Neural progenitor cell (in vitro differentiated cells): ENCODE measurements around the gene GDPD5. TPM values are rescaled to one million over a fixed set of nuclear protein-coding genes. Genes with fewer than 3 reads are reported as not detected.

Source experiments
- DNase-seq: peaks from one replicate; pipeline ENCODE4 v3.0.0-alpha.2; 2016; ENCODE audit warnings: low spot score
- H2AFZ ChIP-seq: fragments of 200-600 bp; sonication (generic); replicated peaks from 2 replicates; pipeline ENCODE4 v1.6.1; 2016; ENCODE audit warnings: antibody characterized with exemption
- H3F3A ChIP-seq: fragments of 200-600 bp; sonication (generic); 2 replicates; pipeline ENCODE4 v1.6.1; 2016; ENCODE audit warnings: antibody characterized with exemption, low read depth
- H3K27ac ChIP-seq: fragments of 200-600 bp; sonication (generic); 2 replicates; pipeline ENCODE4 v1.5.1; 2016; ENCODE audit warnings: mild to moderate bottlenecking
- H3K27me3 ChIP-seq: fragments of 200-600 bp; sonication (generic); 2 replicates; pipeline ENCODE4 v1.6.1; 2016; ENCODE audit warnings: mild to moderate bottlenecking, moderate library complexity
- H3K36me3 ChIP-seq: fragments of 200-600 bp; sonication (generic); 2 replicates; pipeline ENCODE4 v1.5.1; 2016
- H3K4me1 ChIP-seq: fragments of 200-600 bp; sonication (generic); 2 replicates; pipeline ENCODE4 v1.6.1; 2016; ENCODE audit warnings: mixed run types
- H3K4me2 ChIP-seq: fragments of 200-600 bp; sonication (generic); 2 replicates; pipeline ENCODE4 v1.6.1; 2016
- H3K4me3 ChIP-seq: fragments of 200-600 bp; sonication (generic); 2 replicates; pipeline ENCODE4 v1.5.1; 2016
- H3K79me2 ChIP-seq: fragments of 200-600 bp; sonication (generic); 2 replicates; pipeline ENCODE4 v1.6.1; 2016; ENCODE audit warnings: low read depth
- H3K9ac ChIP-seq: fragments of 200-600 bp; sonication (generic); 2 replicates; pipeline ENCODE4 v1.6.1; 2016
- H3K9me3 ChIP-seq: fragments of 200-600 bp; sonication (generic); 2 replicates; pipeline ENCODE4 v1.5.1; 2016; ENCODE audit warnings: low read depth
- H4K20me1 ChIP-seq: fragments of 200-600 bp; sonication (generic); 2 replicates; pipeline ENCODE4 v1.6.1; 2016; ENCODE audit warnings: low read depth
- H3K27ac Mint-ChIP-seq: 3 replicates; pipeline ENCODE4 v1.8.0; 2021; ENCODE audit warnings: mixed read lengths
- H3K27me3 Mint-ChIP-seq: 2 replicates; pipeline ENCODE4 v1.8.0; 2022; ENCODE audit warnings: low read depth, mild to moderate bottlenecking, inconsistent platforms, moderate library complexity, mixed read lengths; ENCODE audit not compliant: insufficient read depth
- H3K36me3 Mint-ChIP-seq: 3 replicates; pipeline ENCODE4 v1.8.0; 2021; ENCODE audit warnings: mixed read lengths
- H3K4me1 Mint-ChIP-seq: 3 replicates; pipeline ENCODE4 v1.8.0; 2021; ENCODE audit warnings: mixed read lengths
- H3K4me3 Mint-ChIP-seq: 3 replicates; pipeline ENCODE4 v1.8.0; 2021; ENCODE audit warnings: mild to moderate bottlenecking, moderate library complexity, mixed read lengths
- H3K9me3 Mint-ChIP-seq: 3 replicates; pipeline ENCODE4 v1.8.0; 2020; ENCODE audit warnings: mixed read lengths
- EZH2 ChIP-seq: fragments of 200-600 bp; sonication (generic); IDR thresholded peaks from 2 replicates; pipeline ENCODE4 v1.6.1; 2017; ENCODE audit warnings: antibody characterized with exemption, mild to moderate bottlenecking, moderate library complexity
- EZH2phosphoT487 ChIP-seq: fragments of 200-600 bp; sonication (generic); IDR thresholded peaks from 2 replicates; pipeline ENCODE4 v1.6.1; 2017; ENCODE audit warnings: antibody characterized with exemption
- total RNA-seq: library from RNA; depleted of rRNA; stranded (reverse); fragments of >200 nt; gene quantifications from 2 replicates; pipeline ENCODE4 v1.2.3, GENCODE V29; 2015; ENCODE audit warnings: low replicate concordance
- TF ChIP-seq, protein P1 (sequence below): fragments of 200-600 bp; sonication (generic); IDR thresholded peaks from 2 replicates; pipeline ENCODE4 v1.5.1; 2017; ENCODE audit warnings: antibody characterized with exemption, mild to moderate bottlenecking

Gene GDPD5
- total RNA-seq, 1 donor from 2014 or later, result 11.3 TPM

DNA sequence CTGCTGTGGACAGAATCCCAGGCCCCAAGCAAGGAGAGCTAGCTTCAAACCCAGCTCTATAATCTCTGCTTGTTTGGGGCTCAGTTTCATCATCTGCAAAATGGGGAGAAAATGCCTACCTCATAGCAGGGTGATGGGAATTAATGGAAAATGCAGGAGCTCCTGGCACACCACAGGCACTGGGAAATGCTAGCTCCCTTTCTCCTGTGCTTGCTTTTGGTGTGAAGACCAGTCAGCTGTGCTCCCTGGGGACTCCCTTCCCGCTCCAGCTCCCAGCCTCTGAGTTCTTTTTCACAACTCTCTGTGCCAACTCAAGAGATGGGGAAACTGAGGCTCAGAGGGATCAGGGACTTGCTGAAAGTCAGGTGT is 28.1 kb upstream of the GDPD5 start:
- no peaks in the 10 kb centered on the region for H3K36me3 ChIP-seq
- H3K4me3 Mint-ChIP-seq, result peak overlapping the region; percentile 65
- DNase-seq, result no peak

DNA sequence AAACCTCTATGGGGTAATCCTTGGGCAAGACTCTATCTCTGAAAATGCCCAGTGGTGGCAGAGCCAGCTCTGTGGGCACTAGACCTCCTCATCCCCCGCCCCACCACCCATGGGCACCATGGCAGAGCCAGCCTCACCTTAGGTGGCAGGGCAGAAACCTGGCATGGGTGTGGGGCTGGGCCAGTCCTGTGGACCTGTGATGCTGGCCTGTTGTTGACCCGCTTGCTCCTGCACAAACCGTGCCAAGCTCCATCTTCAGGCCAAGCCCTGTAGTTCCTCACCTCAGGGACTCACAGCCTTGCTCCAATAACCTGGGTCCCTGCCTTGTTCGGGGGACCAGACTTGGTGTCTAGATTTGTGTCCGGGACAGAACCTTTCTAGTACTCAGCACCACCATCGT is 27.4 kb upstream of the GDPD5 start:
- TF ChIP-seq EZH2phosphoT487 (no peak), EZH2 (no peak)
- TF ChIP-seq, protein P1, sequence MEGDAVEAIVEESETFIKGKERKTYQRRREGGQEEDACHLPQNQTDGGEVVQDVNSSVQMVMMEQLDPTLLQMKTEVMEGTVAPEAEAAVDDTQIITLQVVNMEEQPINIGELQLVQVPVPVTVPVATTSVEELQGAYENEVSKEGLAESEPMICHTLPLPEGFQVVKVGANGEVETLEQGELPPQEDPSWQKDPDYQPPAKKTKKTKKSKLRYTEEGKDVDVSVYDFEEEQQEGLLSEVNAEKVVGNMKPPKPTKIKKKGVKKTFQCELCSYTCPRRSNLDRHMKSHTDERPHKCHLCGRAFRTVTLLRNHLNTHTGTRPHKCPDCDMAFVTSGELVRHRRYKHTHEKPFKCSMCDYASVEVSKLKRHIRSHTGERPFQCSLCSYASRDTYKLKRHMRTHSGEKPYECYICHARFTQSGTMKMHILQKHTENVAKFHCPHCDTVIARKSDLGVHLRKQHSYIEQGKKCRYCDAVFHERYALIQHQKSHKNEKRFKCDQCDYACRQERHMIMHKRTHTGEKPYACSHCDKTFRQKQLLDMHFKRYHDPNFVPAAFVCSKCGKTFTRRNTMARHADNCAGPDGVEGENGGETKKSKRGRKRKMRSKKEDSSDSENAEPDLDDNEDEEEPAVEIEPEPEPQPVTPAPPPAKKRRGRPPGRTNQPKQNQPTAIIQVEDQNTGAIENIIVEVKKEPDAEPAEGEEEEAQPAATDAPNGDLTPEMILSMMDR, result no peak
- Mint-ChIP-seq H3K27ac (peak overlapping the region; percentile 82), H3K4me1 (peaks cover 37% of the 10 kb centered on the region), H3K4me3 (no peak overlapping the region), H3K27me3 (peaks cover 9% of the 10 kb centered on the region), H3K9me3 (no peaks in the 10 kb centered on the region), H3K36me3 (no peaks in the 10 kb centered on the region)
- Histone ChIP-seq H3K36me3 (no peaks in the 10 kb centered on the region), H4K20me1 (no peaks in the 10 kb centered on the region), H3K4me1 (peaks cover 31% of the 10 kb centered on the region), H3K79me2 (no peaks in the 10 kb centered on the region), H3K4me2 (no peak overlapping the region), H3K9me3 (no peaks in the 10 kb centered on the region), H3K27ac (no peak overlapping the region), H2AFZ (peak overlapping the region; percentile 17), H3K4me3 (no peak overlapping the region), H3K27me3 (no peaks in the 10 kb centered on the region), H3F3A (peaks cover 17% of the 10 kb centered on the region), H3K9ac (no peak overlapping the region)
- DNase-seq, result no peak

More for the DNA sequence above, 28.1 kb upstream of the GDPD5 start:
- H3K9me3 Mint-ChIP-seq, result no peaks in the 10 kb centered on the region
- Histone ChIP-seq H3K4me3 (no peak overlapping the region), H4K20me1 (no peaks in the 10 kb centered on the region), H3K4me1 (peaks cover 32% of the 10 kb centered on the region), H3K79me2 (no peaks in the 10 kb centered on the region), H3K27ac (peak overlapping the region; percentile 82), H3K9me3 (no peaks in the 10 kb centered on the region), H2AFZ (peak overlapping the region; percentile 12), H3F3A (peaks cover 21% of the 10 kb centered on the region), H3K27me3 (no peaks in the 10 kb centered on the region), H3K4me2 (no peak overlapping the region), H3K9ac (no peak overlapping the region)
- H3K27ac Mint-ChIP-seq, result peak overlapping the region; percentile 99
- no peak for TF ChIP-seq EZH2phosphoT487
- TF ChIP-seq EZH2, result no peak
- TF ChIP-seq, protein P1, result no peak
- peaks cover 43% of the 10 kb centered on the region for H3K4me1 Mint-ChIP-seq
- peaks cover 11% of the 10 kb centered on the region for H3K27me3 Mint-ChIP-seq
- no peaks in the 10 kb centered on the region for H3K36me3 Mint-ChIP-seq

DNA sequence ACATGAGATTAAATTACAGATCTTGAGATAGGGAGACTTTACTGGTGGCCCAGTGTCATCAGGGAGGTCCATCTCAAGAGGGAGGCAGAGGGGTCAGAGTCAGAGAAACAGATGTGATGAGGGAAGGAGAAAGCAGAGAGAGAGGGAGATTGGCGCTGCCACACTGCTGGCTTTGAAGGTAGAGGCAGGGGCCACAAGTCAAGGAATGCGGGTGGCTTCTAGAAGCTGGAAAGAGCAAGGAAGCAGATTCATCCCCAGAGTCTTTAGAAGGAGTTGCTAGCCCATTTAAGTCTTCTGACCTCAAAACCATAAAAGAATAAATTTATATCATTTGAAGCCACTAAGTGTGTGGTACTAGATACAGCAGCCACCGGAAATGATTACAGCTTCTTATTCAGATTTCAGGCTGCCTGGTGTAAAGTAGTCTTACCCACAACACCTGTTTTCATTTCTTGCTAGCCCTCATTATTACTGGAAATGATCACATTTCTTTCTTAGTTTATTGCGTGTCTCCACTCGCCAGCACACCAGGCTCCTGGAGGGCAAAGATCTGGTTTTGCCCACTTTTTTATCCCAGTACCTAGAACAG is 23.7 kb upstream of the GDPD5 start:
- Mint-ChIP-seq H3K4me3 (no peak overlapping the region), H3K36me3 (no peaks in the 10 kb centered on the region), H3K4me1 (peaks cover 22% of the 10 kb centered on the region), H3K27me3 (peaks cover 3% of the 10 kb centered on the region), H3K9me3 (no peaks in the 10 kb centered on the region), H3K27ac (no peak overlapping the region)
- no peak for DNase-seq
- Histone ChIP-seq H3F3A (peaks cover 10% of the 10 kb centered on the region), H3K27ac (no peak overlapping the region), H3K4me3 (no peak overlapping the region), H3K9me3 (no peaks in the 10 kb centered on the region), H2AFZ (no peak overlapping the region), H3K36me3 (no peaks in the 10 kb centered on the region), H3K9ac (no peak overlapping the region), H4K20me1 (no peaks in the 10 kb centered on the region), H3K27me3 (no peaks in the 10 kb centered on the region), H3K79me2 (no peaks in the 10 kb centered on the region), H3K4me2 (no peak overlapping the region), H3K4me1 (peaks cover 18% of the 10 kb centered on the region)
- no peak for TF ChIP-seq EZH2phosphoT487
- TF ChIP-seq, protein P1, result no peak
- no peak for TF ChIP-seq EZH2
